ENCODE measurements around the gene RCBTB2.

The RCBTB2 gene

GRCh38 chr13:48528720-48529119 is 4.2 kb downstream of the RCBTB2 start:
- H3K36me3 ChIP-seq (ENCODE audit: insufficient read depth, low read length), result no peaks in the 10 kb centered on the region
- no peak overlapping the region for H3K9ac ChIP-seq (ENCODE audit: low read depth, low read length)
- H3K4me1 ChIP-seq (ENCODE audit: insufficient read depth, low read length), result no peaks in the 10 kb centered on the region
- H3K9me3 ChIP-seq (ENCODE audit: control insufficient read depth, insufficient read depth, low read length), result no peaks in the 10 kb centered on the region

GRCh38 chr13:48527955-48528354 is 4.9 kb downstream of the RCBTB2 start:
- H3K9me3 ChIP-seq (ENCODE audit: control insufficient read depth, insufficient read depth, low read length), result no peaks in the 10 kb centered on the region
- H3K9ac ChIP-seq (ENCODE audit: low read depth, low read length), result no peak overlapping the region
- no peaks in the 10 kb centered on the region for H3K4me1 ChIP-seq (ENCODE audit: insufficient read depth, low read length)
- H3K36me3 ChIP-seq (ENCODE audit: insufficient read depth, low read length), result no peaks in the 10 kb centered on the region

- Histone ChIP-seq H3K4me1 (ENCODE audit: insufficient read depth, low read length) (no peaks in the 10 kb centered on the region), H3K9ac (ENCODE audit: low read depth, low read length) (no peak overlapping the region)
These were observed 6.6 kb downstream of the RCBTB2 start for GRCh38 chr13:48526286-48526685.

GRCh38 chr13:48518083-48518482 is 14.8 kb downstream of the RCBTB2 start:
- no peaks in the 10 kb centered on the region for H3K4me1 ChIP-seq (ENCODE audit: insufficient read depth, low read length)
- no peak overlapping the region for H3K9ac ChIP-seq (ENCODE audit: low read depth, low read length)
- no peaks in the 10 kb centered on the region for H3K9me3 ChIP-seq (ENCODE audit: control insufficient read depth, insufficient read depth, low read length)
- H3K36me3 ChIP-seq (ENCODE audit: insufficient read depth, low read length), result no peaks in the 10 kb centered on the region

More at GRCh38 chr13:48526286-48526685, 6.6 kb downstream of the RCBTB2 start:
- H3K9me3 ChIP-seq (ENCODE audit: control insufficient read depth, insufficient read depth, low read length), result no peaks in the 10 kb centered on the region
- H3K36me3 ChIP-seq (ENCODE audit: insufficient read depth, low read length), result no peaks in the 10 kb centered on the region

- H3K9me3 ChIP-seq (ENCODE audit: control insufficient read depth, insufficient read depth, low read length), result no peaks in the 10 kb centered on the region
- no peaks in the 10 kb centered on the region for H3K4me1 ChIP-seq (ENCODE audit: insufficient read depth, low read length)
- no peaks in the 10 kb centered on the region for H3K36me3 ChIP-seq (ENCODE audit: insufficient read depth, low read length)
- no peak overlapping the region for H3K9ac ChIP-seq (ENCODE audit: low read depth, low read length)
These were observed 17.1 kb downstream of the RCBTB2 start for GRCh38 chr13:48515732-48516131.

GRCh38 chr13:48514793-48515192 is 18.1 kb downstream of the RCBTB2 start:
- H3K4me1 ChIP-seq (ENCODE audit: insufficient read depth, low read length), result peaks cover 7% of the 10 kb centered on the region; the same call in 1 of the 2 replicates
- no peaks in the 10 kb centered on the region for H3K9me3 ChIP-seq (ENCODE audit: control insufficient read depth, insufficient read depth, low read length)
- H3K36me3 ChIP-seq (ENCODE audit: insufficient read depth, low read length), result no peaks in the 10 kb centered on the region
- no peak overlapping the region for H3K9ac ChIP-seq (ENCODE audit: low read depth, low read length)

- Histone ChIP-seq H3K9me3 (ENCODE audit: control insufficient read depth, insufficient read depth, low read length) (no peaks in the 10 kb centered on the region), H3K36me3 (ENCODE audit: insufficient read depth, low read length) (no peaks in the 10 kb centered on the region)
These were observed 21.2 kb downstream of the RCBTB2 start for GRCh38 chr13:48511621-48512230.

GRCh38 chr13:48510698-48511097 is 22.2 kb downstream of the RCBTB2 start:
- no peaks in the 10 kb centered on the region for H3K9me3 ChIP-seq (ENCODE audit: control insufficient read depth, insufficient read depth, low read length)
- no peak overlapping the region for H3K9ac ChIP-seq (ENCODE audit: low read depth, low read length)
- peaks cover 7% of the 10 kb centered on the region; the same call in 1 of the 2 replicates for H3K4me1 ChIP-seq (ENCODE audit: insufficient read depth, low read length)
- no peaks in the 10 kb centered on the region for H3K36me3 ChIP-seq (ENCODE audit: insufficient read depth, low read length)

More at GRCh38 chr13:48511621-48512230, 21.2 kb downstream of the RCBTB2 start:
- H3K9ac ChIP-seq (ENCODE audit: low read depth, low read length), result no peak overlapping the region
- H3K4me1 ChIP-seq (ENCODE audit: insufficient read depth, low read length), result peaks cover 7% of the 10 kb centered on the region; the same call in 1 of the 2 replicates

GRCh38 chr13:48508011-48508410 is 24.9 kb downstream of the RCBTB2 start:
- peaks cover 21% of the 10 kb centered on the region for H3K4me1 ChIP-seq (ENCODE audit: insufficient read depth, low read length)
- no peaks in the 10 kb centered on the region for H3K9me3 ChIP-seq (ENCODE audit: control insufficient read depth, insufficient read depth, low read length)
- H3K36me3 ChIP-seq (ENCODE audit: insufficient read depth, low read length), result no peaks in the 10 kb centered on the region
- H3K9ac ChIP-seq (ENCODE audit: low read depth, low read length), result no peak overlapping the region

- Histone ChIP-seq H3K36me3 (ENCODE audit: insufficient read depth, low read length) (no peaks in the 10 kb centered on the region), H3K9ac (ENCODE audit: low read depth, low read length) (no peak overlapping the region), H3K9me3 (ENCODE audit: control insufficient read depth, insufficient read depth, low read length) (no peaks in the 10 kb centered on the region), H3K4me1 (ENCODE audit: insufficient read depth, low read length) (peaks cover 21% of the 10 kb centered on the region)
These were observed 25.9 kb downstream of the RCBTB2 start for GRCh38 chr13:48507021-48507420.

GRCh38 chr13:48506092-48506701 is 26.7 kb downstream of the RCBTB2 start:
- H3K36me3 ChIP-seq (ENCODE audit: insufficient read depth, low read length), result 0 out of 2 replicates have a peak, but pooled peaks cover 3% of the 10 kb centered on the region
- no peak overlapping the region for H3K9ac ChIP-seq (ENCODE audit: low read depth, low read length)
- peaks cover 21% of the 10 kb centered on the region for H3K4me1 ChIP-seq (ENCODE audit: insufficient read depth, low read length)
- H3K9me3 ChIP-seq (ENCODE audit: control insufficient read depth, insufficient read depth, low read length), result no peaks in the 10 kb centered on the region

GRCh38 chr13:48505597-48506091 is 27.2 kb downstream of the RCBTB2 start:
- no peaks in the 10 kb centered on the region for H3K9me3 ChIP-seq (ENCODE audit: control insufficient read depth, insufficient read depth, low read length)
- H3K9ac ChIP-seq (ENCODE audit: low read depth, low read length), result no peak overlapping the region
- peaks cover 21% of the 10 kb centered on the region for H3K4me1 ChIP-seq (ENCODE audit: insufficient read depth, low read length)
- H3K36me3 ChIP-seq (ENCODE audit: insufficient read depth, low read length), result 0 out of 2 replicates have a peak, but pooled peaks cover 3% of the 10 kb centered on the region

GRCh38 chr13:48505012-48505411 is 27.9 kb downstream of the RCBTB2 start:
- peaks cover 16% of the 10 kb centered on the region for H3K4me1 ChIP-seq (ENCODE audit: insufficient read depth, low read length)
- no peak overlapping the region for H3K9ac ChIP-seq (ENCODE audit: low read depth, low read length)
- H3K36me3 ChIP-seq (ENCODE audit: insufficient read depth, low read length), result 0 out of 2 replicates have a peak, but pooled peaks cover 3% of the 10 kb centered on the region
- H3K9me3 ChIP-seq (ENCODE audit: control insufficient read depth, insufficient read depth, low read length), result no peaks in the 10 kb centered on the region

GRCh38 chr13:48504606-48505005 is 28.3 kb downstream of the RCBTB2 start:
- Histone ChIP-seq H3K9ac (ENCODE audit: low read depth, low read length) (no peak overlapping the region), H3K36me3 (ENCODE audit: insufficient read depth, low read length) (0 out of 2 replicates have a peak, but pooled peaks cover 3% of the 10 kb centered on the region), H3K9me3 (ENCODE audit: control insufficient read depth, insufficient read depth, low read length) (no peaks in the 10 kb centered on the region), H3K4me1 (ENCODE audit: insufficient read depth, low read length) (peaks cover 14% of the 10 kb centered on the region)

Data from ES-I3 (cell line).